Fibroblast of pulmonary artery (primary cell): ENCODE results near the gene CCNB2.
A peak's percentile ranks its signal among the peaks of the same experiment; 100 is the strongest.

Experiments used
- DNase-seq: peaks from one replicate; pipeline ENCODE4 v3.0.0-alpha.2; 2010; ENCODE audit warnings: low read depth
- H3K4me3 ChIP-seq: replicated peaks from 2 replicates; pipeline ENCODE4 v1.5.1; 2011; ENCODE audit warnings: low read depth, mild to moderate bottlenecking, control low read depth, low read length, moderate library complexity
- CTCF ChIP-seq: IDR thresholded peaks from 2 replicates; pipeline ENCODE4 v1.5.1; 2011; ENCODE audit warnings: mild to moderate bottlenecking, control low read depth, low read length, inconsistent platforms; ENCODE audit errors: missing control alignments

The CCNB2 gene

DNA sequence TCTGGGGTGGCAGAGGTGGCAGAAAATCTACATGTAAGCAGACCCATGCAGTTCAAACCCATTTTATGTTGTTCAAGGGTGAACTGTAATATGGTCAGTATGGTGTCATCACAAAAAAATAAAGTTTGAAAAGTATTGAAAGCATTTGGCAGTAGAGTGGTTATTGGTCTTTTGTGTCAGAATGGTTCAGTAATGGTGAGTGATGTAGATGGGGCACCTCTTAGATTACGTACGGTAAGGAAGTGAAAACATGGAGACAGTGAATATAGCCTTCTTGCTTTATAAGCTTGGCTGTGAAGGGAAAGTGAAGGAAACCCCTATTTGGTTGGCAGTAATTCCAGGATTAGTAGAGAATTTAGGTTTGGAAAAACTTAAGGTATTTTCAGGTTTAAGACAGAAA is 17.2 kb upstream of the CCNB2 start:
- DNase-seq, result no peak
- H3K4me3 ChIP-seq, result no peak overlapping the region
- TF ChIP-seq CTCF, result no peak

DNA sequence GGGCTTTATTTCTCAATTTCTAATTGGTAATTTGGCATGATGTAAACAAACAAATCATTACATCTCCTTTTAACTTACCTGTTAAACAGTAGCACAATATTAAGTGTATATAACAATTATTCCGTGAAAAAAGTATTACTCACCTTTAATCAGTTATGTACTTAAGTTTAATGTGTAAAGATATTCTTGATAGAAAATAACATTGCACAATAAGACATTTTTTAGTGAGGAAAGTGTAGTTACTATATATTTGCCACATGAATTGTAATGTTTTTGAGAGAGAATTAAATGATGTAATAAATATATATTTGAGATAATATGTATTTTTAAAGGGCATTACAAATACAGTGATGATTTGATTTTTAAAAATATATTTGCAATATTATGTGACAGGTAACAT is 10.9 kb upstream of the CCNB2 start:
- DNase-seq, result no peak
- TF ChIP-seq CTCF, result no peak
- H3K4me3 ChIP-seq, result no peak overlapping the region

DNA sequence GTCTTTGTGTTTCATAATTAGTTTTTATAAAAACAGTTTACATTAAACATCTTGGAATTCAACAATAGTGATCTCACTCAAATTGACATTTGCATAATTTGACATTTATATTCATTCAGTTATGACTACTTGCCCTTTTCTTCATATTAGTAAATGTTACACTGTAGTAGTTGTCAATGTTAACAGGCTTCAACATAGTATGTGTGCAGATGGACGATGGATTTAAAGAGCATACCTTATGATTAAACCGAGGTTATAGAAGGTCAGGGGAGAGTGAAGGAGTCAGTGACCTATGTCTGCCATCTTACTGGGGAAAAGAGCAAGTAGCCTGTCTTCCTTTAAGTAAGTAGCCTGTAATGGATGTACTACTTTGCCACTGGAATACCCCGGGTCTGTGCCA is 8.5 kb upstream of the CCNB2 start:
- no peak for DNase-seq
- no peak for TF ChIP-seq CTCF
- no peak overlapping the region for H3K4me3 ChIP-seq

GRCh38 chr15:59099162-59099685 is 5.7 kb upstream of the CCNB2 start:
- no peak for DNase-seq
- no peak overlapping the region for H3K4me3 ChIP-seq
- no peak for TF ChIP-seq CTCF

DNA sequence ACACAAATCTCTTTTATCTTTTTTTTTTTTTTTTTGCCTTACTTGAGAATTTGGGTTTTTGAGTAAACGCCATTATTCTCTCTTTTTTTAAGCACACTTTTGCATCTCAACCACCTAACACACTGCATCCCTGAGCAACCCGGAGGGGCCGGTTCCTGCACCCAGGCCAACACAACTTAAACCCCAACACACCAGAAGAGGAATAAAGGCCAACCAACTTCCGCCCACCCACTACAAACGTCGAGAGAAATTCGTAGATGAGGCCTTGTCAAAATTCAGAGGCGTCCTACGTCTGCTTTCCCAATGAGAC is 389 bp upstream of the CCNB2 start:
- H3K4me3 ChIP-seq, result peak overlapping the region; percentile 89
- DNase-seq, result no peak
- no peak for TF ChIP-seq CTCF

GRCh38 chr15:59105854-59106253 is 908 bp downstream of the CCNB2 start:
- peak overlapping the region; percentile 89 for H3K4me3 ChIP-seq
- no peak for DNase-seq
- peak; percentile 6 for TF ChIP-seq CTCF

GRCh38 chr15:59111251-59111650 is 6.3 kb downstream of the CCNB2 start:
- no peak for TF ChIP-seq CTCF
- no peak overlapping the region for H3K4me3 ChIP-seq
- no peak for DNase-seq
